Common myeloid progenitor, CD34-positive (primary cell): ENCODE measurements around the gene HELB.

ENCODE experiments used
- CTCF ChIA-PET: fragments of 350-600 bp; sonication (Branson Sonifier 250); formaldehyde crosslinking; loops from one replicate; lab custom pipeline; 2021; ENCODE audit warnings: antibody characterized with exemption; lab: Charles Lee
- POLR2A ChIA-PET: fragments of 350-600 bp; sonication (Branson Sonifier 250); formaldehyde crosslinking; loops from one replicate; lab custom pipeline; 2021; ENCODE audit warnings: antibody characterized with exemption; lab: Charles Lee
- DNase-seq, 3 donors: peaks; one replicate each; pipeline versions ENCODE4 v3.0.0 to v3.0.0-alpha.2; 2013
- H3K27ac ChIP-seq, 2 experiments: 1 replicate in 1 of 2; 2 replicates in 1 of 2; pipeline ENCODE4 v1.7.0; 2013; ENCODE audit warnings: inconsistent platforms in 2 of 2, low read length in 2 of 2, mild to moderate bottlenecking in 2 of 2, low read depth in 1 of 2, moderate library complexity in 1 of 2; ENCODE audit not compliant: severe bottlenecking in 2 of 2, insufficient read depth in 1 of 2, poor library complexity in 1 of 2
- H3K27me3 ChIP-seq, 5 experiments: replicated peaks in 2 of 5; 1 replicate in 3 of 5; 2 replicates in 2 of 5; pipeline versions ENCODE4 v1.6.1 to v1.7.0; 2013; ENCODE audit warnings: low read length in 4 of 5, mild to moderate bottlenecking in 2 of 5, moderate library complexity in 2 of 5, inconsistent platforms in 1 of 5; ENCODE audit not compliant: insufficient read depth in 5 of 5, control insufficient read depth in 4 of 5
- H3K36me3 ChIP-seq, 4 experiments: 1 replicate in 2 of 4; 2 replicates in 2 of 4; pipeline versions ENCODE4 v1.6.1 to v1.7.0; 2013; ENCODE audit warnings: low read length in 3 of 4, control low read depth in 1 of 4, mild to moderate bottlenecking in 1 of 4; ENCODE audit not compliant: control insufficient read depth in 4 of 4, insufficient read depth in 4 of 4
- H3K4me1 ChIP-seq, 4 experiments: 1 replicate in 3 of 4; 2 replicates in 1 of 4; pipeline versions ENCODE4 v1.6.1 to v1.7.1; 2013; ENCODE audit warnings: low read length in 3 of 4, mild to moderate bottlenecking in 3 of 4, control low read depth in 1 of 4, inconsistent platforms in 1 of 4, moderate library complexity in 1 of 4; ENCODE audit not compliant: control insufficient read depth in 4 of 4, insufficient read depth in 4 of 4; ENCODE audit errors: control extremely low read depth in 1 of 4
- H3K4me3 ChIP-seq, 7 experiments: 1 replicate in 4 of 7; 2 replicates in 3 of 7; pipeline versions ENCODE4 v1.5.1 to v1.7.0; 2013; ENCODE audit warnings: mild to moderate bottlenecking in 7 of 7, low read length in 6 of 7, moderate library complexity in 6 of 7, inconsistent platforms in 2 of 7, low read depth in 2 of 7, control low read depth in 1 of 7; ENCODE audit not compliant: insufficient read depth in 4 of 7, control insufficient read depth in 1 of 7; ENCODE audit errors: extremely low read depth in 1 of 7
- H3K9me3 ChIP-seq, 5 experiments: 1 replicate in 4 of 5; 2 replicates in 1 of 5; pipeline versions ENCODE4 v1.6.1 to v1.7.1; 2013; ENCODE audit warnings: low read length in 4 of 5, mild to moderate bottlenecking in 2 of 5, inconsistent platforms in 1 of 5, low read depth in 1 of 5, moderate library complexity in 1 of 5; ENCODE audit not compliant: control insufficient read depth in 4 of 5, insufficient read depth in 2 of 5; ENCODE audit errors: control extremely low read depth in 1 of 5
- WGBS: methylation state at CpG from one replicate; pipeline ENCODE4 v1.1.5; 2013; ENCODE audit not compliant: insufficient coverage; 5-methylcytosine and 5-hydroxymethylcytosine counted together

HELB gene

DNA sequence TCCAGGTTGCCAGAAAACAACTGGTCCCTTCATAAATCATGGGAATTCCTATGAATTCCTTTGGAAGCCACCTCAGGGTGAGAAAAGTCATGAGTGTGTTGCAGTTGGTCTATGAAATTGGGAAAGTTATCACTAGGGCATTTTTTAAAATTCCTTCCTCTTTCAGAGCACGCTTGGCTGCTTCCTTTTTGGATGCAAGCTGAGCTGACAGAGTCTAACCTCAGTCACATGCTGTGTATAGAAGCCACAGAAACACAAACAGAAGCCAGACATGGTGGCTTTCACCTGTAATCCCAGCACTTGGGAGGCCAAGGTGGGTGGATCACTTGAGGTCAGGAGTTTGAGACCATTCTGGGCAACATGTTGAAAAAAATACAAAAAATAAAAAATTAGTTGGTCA, 21.7 kb upstream of the HELB start:
- H3K4me1 ChIP-seq: peaks cover 0 to 14% (median 8%) of the 10 kb centered on the region in 4 experiments
- no peaks in the 10 kb centered on the region for H3K36me3 ChIP-seq
- no peak overlapping the region for H3K4me3 ChIP-seq
- H3K27ac ChIP-seq: no peak overlapping the region
- ChIA-PET CTCF (no interaction called here), POLR2A (no interaction called here)
- no CpG with 5 or more reads among the region's 1 CpG for WGBS
- peak in 2 of 3 donors; percentile 52 to 70 for DNase-seq
- peaks cover 0 to 3% (median 0%) of the 10 kb centered on the region in 5 experiments for H3K9me3 ChIP-seq
- no peaks in the 10 kb centered on the region for H3K27me3 ChIP-seq

DNA sequence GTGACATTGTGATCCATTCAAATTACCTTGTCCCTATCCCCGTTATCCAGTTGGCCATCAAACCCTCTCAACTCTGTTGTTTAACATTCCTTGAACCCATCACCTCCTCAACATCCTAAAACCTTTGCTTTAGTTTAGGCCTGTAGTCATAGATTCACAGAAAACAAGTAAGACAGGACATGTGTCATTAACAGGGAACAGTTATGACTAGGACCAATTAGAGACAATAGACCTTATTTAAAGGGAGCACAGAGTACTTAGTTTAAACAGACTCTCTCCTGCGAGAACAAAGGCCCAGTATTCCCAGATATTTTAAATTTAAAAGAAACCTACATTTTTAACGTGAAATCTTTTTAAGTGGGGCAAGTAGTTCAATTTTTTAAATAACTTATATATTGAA, 20.0 kb upstream of the HELB start:
- H3K36me3 ChIP-seq: no peaks in the 10 kb centered on the region
- peaks cover 0 to 3% (median 0%) of the 10 kb centered on the region in 5 experiments for H3K9me3 ChIP-seq
- ChIA-PET POLR2A (no interaction called here), CTCF (no interaction called here)
- peaks cover 0 to 14% (median 8%) of the 10 kb centered on the region in 4 experiments for H3K4me1 ChIP-seq
- no peaks in the 10 kb centered on the region for H3K27me3 ChIP-seq
- DNase-seq: no peak
- 100% methylated on average over 1 of the region's 3 CpGs for WGBS
- no peak overlapping the region for H3K27ac ChIP-seq
- no peak overlapping the region for H3K4me3 ChIP-seq

DNA sequence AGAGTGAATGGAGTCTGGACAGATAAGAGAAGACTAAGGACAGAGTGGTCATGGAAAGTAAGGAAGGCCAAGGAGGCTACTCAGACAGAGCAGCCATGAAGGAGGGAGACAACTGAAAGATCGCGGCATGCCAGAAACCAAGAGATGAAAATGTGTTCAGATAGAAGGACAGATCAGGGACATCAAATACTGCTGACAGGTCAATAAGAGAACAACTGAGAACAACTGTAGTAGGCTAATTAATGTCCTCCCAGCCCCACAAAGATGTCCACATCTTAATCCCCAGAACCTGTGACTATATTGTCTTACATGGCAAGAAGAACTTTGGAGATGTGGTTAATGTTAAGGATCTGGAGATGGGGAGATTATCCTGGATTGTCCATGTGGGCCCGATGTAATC, 15.0 kb upstream of the HELB start:
- no peaks in the 10 kb centered on the region for H3K4me1 ChIP-seq

DNA sequence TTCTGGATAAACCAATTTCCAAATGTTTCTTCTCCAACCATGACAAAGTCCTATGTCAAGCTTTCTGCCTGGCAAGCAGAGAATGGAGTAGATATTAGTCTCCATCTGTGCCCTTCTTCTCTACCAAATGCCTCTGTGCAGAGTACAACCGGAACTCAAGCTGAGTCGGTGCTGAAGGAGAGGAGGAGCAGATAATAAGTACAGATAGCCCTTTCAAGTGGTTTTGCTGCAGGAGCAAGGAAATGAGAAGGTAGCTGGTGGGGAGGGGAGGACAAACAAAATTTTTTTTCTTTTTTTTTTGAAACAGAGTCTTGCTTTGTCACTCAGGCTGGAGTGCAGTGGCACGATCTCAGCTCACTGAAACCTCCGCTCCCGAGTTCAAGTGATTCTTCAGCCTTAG, 14.2 kb upstream of the HELB start:
- POLR2A ChIA-PET: no interaction called here
- Histone ChIP-seq H3K4me3 (no peak overlapping the region), H3K4me1 (no peaks in the 10 kb centered on the region), H3K27ac (no peak overlapping the region), H3K36me3 (no peaks in the 10 kb centered on the region), H3K9me3 (no peaks in the 10 kb centered on the region), H3K27me3 (no peaks in the 10 kb centered on the region)
- no CpG with 5 or more reads among the region's 5 CpGs for WGBS
- CTCF ChIA-PET: no interaction called here
- DNase-seq: peak in 1 of 3 donors; percentile 37

More for the DNA sequence above, 15.0 kb upstream of the HELB start:
- H3K9me3 ChIP-seq: no peaks in the 10 kb centered on the region
- POLR2A ChIA-PET: no interaction called here
- no peak overlapping the region for H3K4me3 ChIP-seq
- no peak overlapping the region for H3K27ac ChIP-seq
- H3K27me3 ChIP-seq: no peaks in the 10 kb centered on the region
- CTCF ChIA-PET: no interaction called here
- WGBS: 96% methylated on average over 3 of the region's 3 CpGs
- H3K36me3 ChIP-seq: no peaks in the 10 kb centered on the region
- DNase-seq: no peak

DNA sequence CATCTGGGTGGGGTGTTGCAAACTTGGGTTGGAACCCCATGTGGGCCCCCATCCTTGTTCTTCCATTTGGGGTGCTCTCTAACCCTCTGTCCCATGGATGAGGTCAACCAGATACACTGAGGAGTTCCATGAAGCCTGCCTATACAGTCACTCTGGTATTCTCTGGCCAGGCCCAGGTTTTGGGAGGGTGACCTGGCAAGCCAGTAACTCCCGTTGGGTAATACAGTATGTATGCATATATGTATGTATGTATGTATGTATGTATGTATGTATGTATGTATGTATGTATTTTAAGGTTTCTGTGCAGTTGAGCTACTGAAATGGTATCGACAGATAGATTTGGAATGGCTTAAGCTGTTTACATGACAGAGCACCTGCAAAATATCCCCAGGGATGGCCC, 12.8 kb upstream of the HELB start:
- no peaks in the 10 kb centered on the region for H3K27me3 ChIP-seq
- 93% methylated on average over 2 of the region's 2 CpGs for WGBS
- ChIA-PET CTCF (interaction anchor here (0.9 kb wide), 1 partner anchor 54 kb away, joined by 3 read pairs; no protein-coding TSS in a partner anchor), POLR2A (no interaction called here)
- no peak for DNase-seq
- H3K27ac ChIP-seq: no peak overlapping the region
- H3K4me3 ChIP-seq: no peak overlapping the region
- no peaks in the 10 kb centered on the region for H3K9me3 ChIP-seq
- H3K36me3 ChIP-seq: no peaks in the 10 kb centered on the region
- H3K4me1 ChIP-seq: no peaks in the 10 kb centered on the region

DNA sequence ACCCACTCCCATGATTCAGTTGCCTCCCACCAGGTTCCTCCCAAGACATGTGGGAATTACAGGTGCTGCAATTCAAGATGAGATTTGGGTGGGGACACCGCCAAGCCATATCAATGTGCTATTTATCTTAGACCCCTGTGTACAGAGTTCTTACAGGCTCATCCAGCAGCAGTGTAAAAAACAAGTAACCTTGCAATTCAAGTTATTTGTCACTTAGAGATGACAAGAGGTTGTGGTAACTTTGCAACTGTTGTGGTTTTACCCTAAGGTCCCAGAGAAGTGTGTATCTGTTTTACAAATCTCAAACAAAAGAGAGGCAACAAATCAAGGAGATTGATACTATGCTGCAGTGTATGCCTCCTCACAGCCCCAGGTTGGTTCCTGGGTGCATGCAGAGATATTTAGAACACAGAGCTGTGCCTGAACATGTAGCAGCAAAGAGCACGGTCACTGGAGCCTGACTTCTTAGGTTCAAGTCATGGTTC, 11.5 kb upstream of the HELB start:
- 100% methylated on average over 1 of the region's 2 CpGs for WGBS
- POLR2A ChIA-PET: no interaction called here
- H3K27me3 ChIP-seq: no peaks in the 10 kb centered on the region
- no peaks in the 10 kb centered on the region for H3K36me3 ChIP-seq
- CTCF ChIA-PET: no interaction called here
- H3K4me1 ChIP-seq: no peaks in the 10 kb centered on the region
- H3K9me3 ChIP-seq: no peaks in the 10 kb centered on the region
- DNase-seq: peak in 1 of 3 donors; percentile 30
- H3K27ac ChIP-seq: no peak overlapping the region
- H3K4me3 ChIP-seq: no peak overlapping the region

DNA sequence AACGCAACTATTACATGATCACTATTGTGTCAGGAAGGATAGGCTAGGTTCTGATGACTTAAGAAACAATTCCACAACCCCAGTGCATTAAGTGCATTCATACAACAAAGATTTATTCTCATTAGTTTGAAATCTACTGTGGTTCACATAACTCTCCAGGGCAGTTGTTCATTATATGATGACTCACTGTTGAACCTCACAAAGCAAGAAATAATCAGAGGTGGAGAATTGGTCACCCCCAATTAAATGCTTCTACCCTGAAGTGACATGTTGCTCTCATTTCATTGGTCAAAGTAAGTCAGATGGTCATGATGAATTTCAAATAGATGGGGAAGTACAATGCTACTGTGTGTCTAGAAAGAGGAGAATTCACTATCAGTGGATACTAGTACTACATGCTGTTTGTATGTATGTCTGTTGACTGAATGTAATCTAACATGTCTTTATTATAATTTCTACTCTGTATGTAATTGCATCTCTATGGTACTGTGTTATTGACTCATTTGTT, 6.1 kb upstream of the HELB start:
- DNase-seq: peak in 2 of 3 donors; percentile 7 to 21
- H3K36me3 ChIP-seq: no peaks in the 10 kb centered on the region
- H3K4me1 ChIP-seq: no peaks in the 10 kb centered on the region
- ChIA-PET POLR2A (no interaction called here), CTCF (no interaction called here)
- H3K27ac ChIP-seq: no peak overlapping the region
- no CpG with 5 or more reads among the region's 1 CpG for WGBS
- H3K9me3 ChIP-seq: no peaks in the 10 kb centered on the region
- no peak overlapping the region for H3K4me3 ChIP-seq
- no peaks in the 10 kb centered on the region for H3K27me3 ChIP-seq
